HG02678 (cell line): ENCODE data around the gene BRICD5.

Experiments
- ATAC-seq: cut with Tn5 transposase; IDR thresholded peaks from one replicate; pipeline ENCODE4 v1.9.1; 2021; ENCODE audit warnings: mild to moderate bottlenecking, moderate library complexity; ENCODE audit not compliant: unreplicated experiment

BRICD5 gene

DNA sequence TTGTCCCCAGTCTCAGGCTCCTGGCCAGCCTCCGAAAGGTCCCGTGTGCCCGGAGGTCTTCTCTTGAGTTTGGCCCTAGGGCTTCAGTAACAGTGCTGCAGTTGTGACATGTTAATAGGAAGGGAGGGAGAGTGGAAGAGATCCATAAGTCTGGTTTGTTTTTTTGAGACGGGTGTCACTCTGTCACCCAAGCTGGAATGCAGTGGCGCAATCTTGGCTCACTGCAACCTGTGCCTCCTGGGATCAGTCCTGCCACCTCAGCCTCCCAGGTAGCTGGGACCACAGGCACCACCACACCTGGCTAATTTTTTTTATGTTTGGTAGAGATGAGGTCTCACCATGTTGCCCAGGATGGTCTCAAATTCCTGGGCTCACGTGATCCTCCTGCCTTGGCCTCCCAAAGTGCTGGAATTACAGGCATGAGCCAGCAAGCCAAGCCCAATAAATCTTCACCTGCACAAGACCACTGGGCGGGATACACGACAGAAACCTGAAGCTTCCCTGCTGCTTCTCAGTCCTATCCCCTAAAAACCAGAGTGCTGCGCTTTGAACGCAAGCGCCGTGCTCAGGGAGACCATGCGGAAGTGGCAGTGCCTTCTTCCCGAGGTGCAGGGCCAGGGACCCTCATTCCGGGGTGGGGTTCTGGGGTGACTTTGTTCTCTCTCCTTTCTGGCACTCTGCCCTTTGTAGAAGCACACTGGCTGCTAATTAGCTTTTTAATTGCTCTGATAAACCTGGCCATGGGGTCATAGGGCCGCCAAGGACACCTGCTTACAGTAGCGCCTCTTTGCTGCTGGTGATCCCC, 44.2 kb downstream of the BRICD5 start:
- ATAC-seq: no peak

DNA sequence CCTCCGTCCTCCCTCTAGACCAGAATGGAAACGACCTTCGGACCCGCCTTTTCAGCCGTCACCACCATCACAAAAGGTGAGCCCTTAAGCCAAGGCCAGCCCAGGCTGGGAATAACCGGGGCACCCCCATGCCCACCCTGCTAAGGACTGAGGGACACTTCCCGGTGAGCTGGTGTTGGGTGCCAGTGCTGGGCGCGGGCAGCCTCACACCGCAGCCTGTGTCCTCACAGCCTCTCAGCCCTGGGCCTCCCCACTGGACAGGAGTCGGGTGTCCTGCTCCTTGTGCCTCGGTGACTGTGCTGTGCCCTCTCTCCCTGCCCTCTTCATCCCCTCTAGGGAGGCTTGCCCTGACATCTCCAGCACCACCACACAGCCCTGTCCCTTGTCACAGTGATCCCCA, 44.8 kb downstream of the BRICD5 start:
- ATAC-seq: no peak

DNA sequence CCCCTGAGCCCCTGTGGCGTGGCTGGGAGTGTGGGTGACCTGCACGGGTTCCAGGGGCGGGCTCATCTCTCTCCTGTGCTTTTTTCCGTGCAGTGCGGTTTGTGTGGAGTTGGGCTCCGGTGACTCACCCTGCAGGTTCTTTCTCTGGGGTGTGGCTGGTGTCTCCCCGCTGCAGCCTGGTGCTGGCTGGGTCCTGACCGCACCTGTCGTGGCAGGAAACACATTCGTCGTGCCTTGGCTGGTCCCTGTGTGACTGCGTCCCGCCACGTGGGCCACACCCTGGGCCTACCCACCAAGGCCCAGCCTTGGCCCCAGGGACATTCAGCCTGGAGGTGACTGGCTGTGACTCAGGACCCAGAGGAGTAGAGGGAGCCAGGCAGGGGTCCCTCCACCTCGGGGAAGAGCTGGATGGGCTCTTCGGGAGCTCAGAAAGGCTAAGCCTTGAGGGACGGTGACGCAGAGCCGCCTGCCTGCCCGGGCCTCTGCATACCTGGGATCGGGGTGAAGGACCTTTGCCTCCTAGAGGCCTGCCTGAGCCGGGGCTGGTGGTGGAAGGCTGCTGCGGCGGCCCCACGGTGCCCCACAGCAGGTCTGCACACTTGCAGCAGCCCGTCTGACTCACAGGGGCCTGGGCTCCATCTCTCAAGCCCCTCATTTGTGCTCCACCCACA, 47.3 kb downstream of the BRICD5 start:
- ATAC-seq: no peak

DNA sequence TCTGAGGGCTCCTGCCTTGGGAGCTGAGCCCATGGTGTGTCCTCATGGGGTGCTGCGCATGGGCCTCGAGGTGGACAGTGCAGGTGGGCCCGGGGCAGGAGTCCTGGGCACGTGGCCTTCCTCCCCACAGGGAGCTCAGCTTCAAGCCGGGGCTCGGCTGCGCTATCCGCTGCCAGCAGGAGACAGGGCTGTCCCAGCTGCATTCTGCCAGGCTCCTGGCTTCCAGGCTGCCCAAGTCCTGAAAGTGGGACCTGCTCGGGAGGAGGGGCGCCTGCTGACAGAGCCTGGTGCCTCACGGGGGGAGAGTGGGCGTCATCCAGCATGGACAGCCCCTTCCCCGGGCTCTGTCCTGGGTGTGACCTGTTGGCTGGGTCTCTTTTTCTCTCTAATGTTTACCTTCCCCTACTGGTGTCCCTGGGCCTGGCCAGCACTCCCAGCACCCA, 48.0 kb downstream of the BRICD5 start:
- ATAC-seq: no peak

DNA sequence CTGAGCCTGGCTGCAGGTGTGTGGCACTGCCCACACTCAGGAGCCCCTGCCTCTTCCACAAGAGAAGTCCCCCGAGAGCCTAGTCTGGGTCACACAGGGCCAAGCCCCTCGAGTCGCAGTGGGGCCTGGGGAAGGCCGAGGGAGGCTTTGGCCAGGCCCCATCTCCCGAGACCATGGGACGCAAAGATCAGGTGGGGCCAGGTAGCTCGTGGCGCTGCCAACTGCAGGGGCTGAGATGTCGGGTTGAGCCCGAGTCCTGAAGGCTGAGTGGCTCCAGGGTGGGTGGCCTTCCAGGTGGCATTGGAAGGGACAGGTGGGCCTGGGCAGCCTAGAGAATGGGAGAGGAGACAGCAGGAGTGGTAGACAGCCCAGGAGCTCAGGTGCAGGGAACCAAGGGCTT, 48.8 kb downstream of the BRICD5 start:
- ATAC-seq: no peak

DNA sequence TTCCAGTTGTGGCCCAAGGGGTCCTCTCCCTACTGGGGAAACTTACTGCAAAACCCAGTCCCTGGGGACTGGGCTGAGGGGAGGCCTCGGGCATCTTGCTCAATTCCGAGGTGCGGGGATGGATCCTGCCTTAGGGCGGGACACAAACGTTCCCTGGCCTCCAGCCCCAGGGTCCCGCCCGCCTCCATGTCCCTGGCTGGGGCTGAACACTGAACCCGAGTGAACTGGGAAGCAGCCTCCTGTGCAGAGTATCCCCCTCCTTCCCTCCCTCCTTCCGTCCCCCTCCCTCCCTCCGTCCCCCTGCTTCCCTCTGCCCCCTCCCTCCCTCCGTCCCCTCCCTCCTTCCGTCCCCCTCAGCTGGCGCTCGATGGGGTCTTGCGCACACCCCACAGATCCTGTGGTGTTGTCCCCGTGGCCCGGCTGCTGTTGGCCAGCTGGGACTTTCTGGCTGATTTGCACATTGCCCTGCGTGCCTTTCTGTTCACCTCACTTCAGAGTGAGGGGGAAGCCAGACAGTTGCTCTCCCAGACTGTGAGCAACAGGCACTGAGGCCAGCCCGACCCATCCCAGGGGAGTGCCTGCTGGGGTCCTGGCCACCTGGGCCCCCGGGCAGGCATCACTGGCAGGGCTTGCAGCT, 49.6 kb downstream of the BRICD5 start:
- no peak for ATAC-seq
